ENCODE measurements around the gene KDM8. TPM values are rescaled to one million over a fixed set of nuclear protein-coding genes. Genes with fewer than 3 reads are reported as not detected.

The KDM8 gene
- total RNA-seq, 1 experiment from 2014 or later: 15.5 TPM

- Histone ChIP-seq H3K4me2 (ENCODE audit: insufficient read depth, insufficient read length, low read length) (no peak overlapping the region), H3K79me2 (ENCODE audit: insufficient read depth, low read length) (no peaks in the 10 kb centered on the region), H3K27me3 (ENCODE audit: insufficient read depth, low read length) (no peaks in the 10 kb centered on the region), H3K9ac (ENCODE audit: extremely low read depth, insufficient read length, low read length) (no peak overlapping the region), H4K91ac (ENCODE audit: insufficient read length, low read depth, low read length) (no peak overlapping the region), H3K4ac (ENCODE audit: low read depth, low read length) (no peak overlapping the region), H2BK5ac (ENCODE audit: insufficient read length, low read length) (no peak overlapping the region), H3K9me3 (ENCODE audit: control insufficient read depth, low read depth, low read length) (no peaks in the 10 kb centered on the region), H4K5ac (ENCODE audit: insufficient read length, low read depth, low read length) (no peak overlapping the region), H2AK5ac (ENCODE audit: insufficient read length, low read length) (no peak overlapping the region), H2BK120ac (ENCODE audit: low read depth, low read length, poor library complexity, severe bottlenecking) (no peak overlapping the region), H3K14ac (ENCODE audit: insufficient read depth, low read length) (no peak overlapping the region), H3K27ac (ENCODE audit: insufficient read length, low read depth, low read length) (no peak overlapping the region), H3K4me1 (ENCODE audit: insufficient read depth, low read length) (no peaks in the 10 kb centered on the region), H3K23ac (ENCODE audit: insufficient read length, low read depth, low read length) (no peak overlapping the region), H4K20me1 (ENCODE audit: control insufficient read depth, insufficient read depth, insufficient read length) (no peaks in the 10 kb centered on the region), H3K79me1 (ENCODE audit: insufficient read depth, low read depth, low read length, poor library complexity, severe bottlenecking) (no peaks in the 10 kb centered on the region), H3T11ph (ENCODE audit: low read length) (no peak overlapping the region), H2AFZ (ENCODE audit: low read length) (no peak overlapping the region), H3K18ac (ENCODE audit: insufficient read length, low read depth, low read length) (no peak overlapping the region), H3K23me2 (ENCODE audit: insufficient read length, low read depth, low read length, poor library complexity, severe bottlenecking) (no peaks in the 10 kb centered on the region), H2BK15ac (ENCODE audit: low read depth, low read length) (no peak overlapping the region), H3K56ac (ENCODE audit: insufficient read length, low read depth, low read length) (no peak overlapping the region), H2BK20ac (ENCODE audit: low read depth, low read length, poor library complexity, severe bottlenecking) (no peak overlapping the region), H2BK12ac (ENCODE audit: insufficient read length, low read depth, low read length) (no peak overlapping the region), H4K8ac (replicated peaks; ENCODE audit: insufficient read length, low read depth, low read length) (no peak overlapping the region)
- Mint-ChIP-seq H3K36me3 (ENCODE audit: insufficient read depth in 1 of 3, low read depth in 3 of 3) (0 out of 7 replicates have a peak, but pooled peaks cover 0 to 2% (median 0%) of the 10 kb centered on the region in 3 experiments), H3K4me1 (peaks cover 9 to 21% of the 10 kb centered on the region in 2 experiments), H3K9me3 (no peaks in the 10 kb centered on the region), H3K27ac (no peak overlapping the region), H3K27me3 (ENCODE audit: low read depth) (peaks cover 1% of the 10 kb centered on the region; the same call in 1 of the 2 replicates), H3K4me3 (no peak overlapping the region)
- no peak for DNase-seq
- no peak for TF ChIP-seq CTCF (conservative IDR thresholded peaks at IDR 0.05)
- no CpG with 5 or more reads among the region's 8 CpGs for WGBS (ENCODE audit: extremely low coverage, insufficient read length, low lambda C conversion rate)
These were observed 30.8 kb downstream of the KDM8 start for GRCh38 chr16:27234171-27234570.
